SK-N-SH (cell line): ENCODE results near the gene EN2.

Source experiments
- CHD2 ChIP-seq: fragments of 150-350 bp; IDR thresholded peaks from 2 replicates; pipeline ENCODE4 v1.6.1; 2018; ENCODE audit warnings: low read length; ENCODE audit not compliant: partially characterized antibody
- FOXM1 ChIP-seq: IDR thresholded peaks from 2 replicates; pipeline ENCODE4 v1.4.0; 2012; ENCODE audit warnings: low read depth, mild to moderate bottlenecking
- JUND ChIP-seq: IDR thresholded peaks from 2 replicates; pipeline ENCODE4 v1.4.0; 2012
- RAD21 ChIP-seq: IDR thresholded peaks from 2 replicates; pipeline ENCODE4 v1.6.1; 2012; ENCODE audit warnings: mild to moderate bottlenecking, low read length
- TAF1 ChIP-seq: IDR thresholded peaks from 2 replicates; pipeline ENCODE4 v1.6.1; 2012; ENCODE audit warnings: low read depth, mild to moderate bottlenecking, low read length, moderate library complexity, borderline replicate concordance
- TF ChIP-seq, protein P1 (sequence below): fragments of 200-600 bp; sonication (generic); IDR thresholded peaks from 2 replicates; pipeline ENCODE4 v1.6.1; 2017; ENCODE audit warnings: antibody characterized with exemption, mild to moderate bottlenecking, moderate library complexity
- TF ChIP-seq, protein P2 (sequence below): IDR thresholded peaks from 2 replicates; pipeline ENCODE4 v1.4.0; 2012; ENCODE audit warnings: low read depth
- TF ChIP-seq, protein P3 (sequence below): fragments of 150-350 bp; IDR thresholded peaks from 2 replicates; pipeline ENCODE4 v1.6.1; 2017; ENCODE audit warnings: antibody characterized with exemption, low read length, low read depth, borderline replicate concordance

DNA sequence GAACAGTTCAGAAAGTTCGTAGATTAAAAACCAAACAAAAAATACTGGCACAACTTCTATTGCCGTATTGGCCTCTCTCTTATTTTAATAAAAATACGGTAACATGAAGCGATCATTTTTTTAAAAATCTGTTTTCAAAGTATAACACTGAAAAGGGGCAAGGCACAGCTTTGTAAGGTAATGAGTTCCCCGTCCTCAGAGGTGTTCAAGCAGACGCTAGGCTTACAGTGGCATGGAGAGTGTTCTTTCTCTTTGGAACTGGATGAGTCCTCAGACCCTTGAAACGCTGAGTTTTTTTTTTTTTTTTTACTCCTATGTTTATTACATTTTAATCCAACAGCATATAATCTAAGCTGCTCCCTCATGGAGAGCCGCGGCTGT is 7.8 kb downstream of the EN2 start:
- TF ChIP-seq, protein P1, sequence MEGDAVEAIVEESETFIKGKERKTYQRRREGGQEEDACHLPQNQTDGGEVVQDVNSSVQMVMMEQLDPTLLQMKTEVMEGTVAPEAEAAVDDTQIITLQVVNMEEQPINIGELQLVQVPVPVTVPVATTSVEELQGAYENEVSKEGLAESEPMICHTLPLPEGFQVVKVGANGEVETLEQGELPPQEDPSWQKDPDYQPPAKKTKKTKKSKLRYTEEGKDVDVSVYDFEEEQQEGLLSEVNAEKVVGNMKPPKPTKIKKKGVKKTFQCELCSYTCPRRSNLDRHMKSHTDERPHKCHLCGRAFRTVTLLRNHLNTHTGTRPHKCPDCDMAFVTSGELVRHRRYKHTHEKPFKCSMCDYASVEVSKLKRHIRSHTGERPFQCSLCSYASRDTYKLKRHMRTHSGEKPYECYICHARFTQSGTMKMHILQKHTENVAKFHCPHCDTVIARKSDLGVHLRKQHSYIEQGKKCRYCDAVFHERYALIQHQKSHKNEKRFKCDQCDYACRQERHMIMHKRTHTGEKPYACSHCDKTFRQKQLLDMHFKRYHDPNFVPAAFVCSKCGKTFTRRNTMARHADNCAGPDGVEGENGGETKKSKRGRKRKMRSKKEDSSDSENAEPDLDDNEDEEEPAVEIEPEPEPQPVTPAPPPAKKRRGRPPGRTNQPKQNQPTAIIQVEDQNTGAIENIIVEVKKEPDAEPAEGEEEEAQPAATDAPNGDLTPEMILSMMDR = no peak
- TF ChIP-seq TAF1 = no peak
- TF ChIP-seq, protein P2, sequence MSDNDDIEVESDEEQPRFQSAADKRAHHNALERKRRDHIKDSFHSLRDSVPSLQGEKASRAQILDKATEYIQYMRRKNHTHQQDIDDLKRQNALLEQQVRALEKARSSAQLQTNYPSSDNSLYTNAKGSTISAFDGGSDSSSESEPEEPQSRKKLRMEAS = no peak
- no peak for TF ChIP-seq JUND
- TF ChIP-seq RAD21 = no peak
- no peak for TF ChIP-seq CHD2
- TF ChIP-seq FOXM1 = no peak
- TF ChIP-seq, protein P3, sequence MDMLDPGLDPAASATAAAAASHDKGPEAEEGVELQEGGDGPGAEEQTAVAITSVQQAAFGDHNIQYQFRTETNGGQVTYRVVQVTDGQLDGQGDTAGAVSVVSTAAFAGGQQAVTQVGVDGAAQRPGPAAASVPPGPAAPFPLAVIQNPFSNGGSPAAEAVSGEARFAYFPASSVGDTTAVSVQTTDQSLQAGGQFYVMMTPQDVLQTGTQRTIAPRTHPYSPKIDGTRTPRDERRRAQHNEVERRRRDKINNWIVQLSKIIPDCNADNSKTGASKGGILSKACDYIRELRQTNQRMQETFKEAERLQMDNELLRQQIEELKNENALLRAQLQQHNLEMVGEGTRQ = no peak
